Mesendoderm (in vitro differentiated cells): Measurements from ENCODE around the gene TCF12.

Source experiments
- DNase-seq: peaks from one replicate; pipeline ENCODE4 v3.0.0; 2013
- H2AK5ac ChIP-seq: 2 replicates; pipeline ENCODE4 v1.6.1; 2013; ENCODE audit warnings: low read length, inconsistent platforms
- H2BK120ac ChIP-seq: 2 replicates; pipeline ENCODE4 v1.6.1; 2013; ENCODE audit warnings: low read depth, mild to moderate bottlenecking, low read length, moderate library complexity, mixed read lengths
- H2BK15ac ChIP-seq: replicated peaks from 2 replicates; pipeline ENCODE4 v1.6.1; 2013; ENCODE audit warnings: low read depth, mild to moderate bottlenecking, moderate library complexity
- H2BK5ac ChIP-seq: 2 replicates; pipeline ENCODE4 v1.6.1; 2013; ENCODE audit warnings: low read length, inconsistent platforms
- H3K18ac ChIP-seq: 2 replicates; pipeline ENCODE4 v1.6.1; 2013; ENCODE audit warnings: mild to moderate bottlenecking, low read length, mixed read lengths
- H3K23ac ChIP-seq: one replicate; pipeline ENCODE4 v1.6.1; 2013; ENCODE audit warnings: low read length
- H3K27ac ChIP-seq: 2 replicates; pipeline ENCODE4 v1.5.1; 2013; ENCODE audit warnings: low read depth, mild to moderate bottlenecking, inconsistent platforms, low read length, moderate library complexity
- H3K27me3 ChIP-seq: 2 replicates; pipeline ENCODE4 v1.6.1; 2013; ENCODE audit warnings: low read length, control low read depth, mild to moderate bottlenecking, inconsistent platforms; ENCODE audit not compliant: insufficient read depth, poor library complexity
- H3K36me3 ChIP-seq: 2 replicates; pipeline ENCODE4 v1.6.1; 2013; ENCODE audit warnings: low read length, inconsistent platforms; ENCODE audit not compliant: control insufficient read depth, insufficient read depth
- H3K4ac ChIP-seq: one replicate; pipeline ENCODE4 v1.6.1; 2013; ENCODE audit warnings: low read depth, mild to moderate bottlenecking, low read length, moderate library complexity
- H3K4me1 ChIP-seq: 2 replicates; pipeline ENCODE4 v1.6.1; 2013; ENCODE audit warnings: low read depth, low read length, inconsistent platforms; ENCODE audit not compliant: control insufficient read depth
- H3K4me2 ChIP-seq: 2 replicates; pipeline ENCODE4 v1.6.1; 2013; ENCODE audit warnings: low read length
- H3K4me3 ChIP-seq: 2 replicates; pipeline ENCODE4 v1.5.1; 2013; ENCODE audit warnings: mild to moderate bottlenecking, low read length
- H3K56ac ChIP-seq: one replicate; pipeline ENCODE4 v1.6.1; 2013; ENCODE audit warnings: low read length
- H3K79me1 ChIP-seq: 2 replicates; pipeline ENCODE4 v1.6.1; 2013; ENCODE audit warnings: low read length, inconsistent platforms
- H3K79me2 ChIP-seq: 2 replicates; pipeline ENCODE4 v1.6.1; 2013; ENCODE audit warnings: mild to moderate bottlenecking, low read length; ENCODE audit not compliant: control insufficient read depth, insufficient read depth
- H3K9ac ChIP-seq: 2 replicates; pipeline ENCODE4 v1.6.1; 2013; ENCODE audit warnings: low read length, inconsistent platforms
- H4K5ac ChIP-seq: one replicate; pipeline ENCODE4 v1.6.1; 2013; ENCODE audit warnings: low read length
- H4K8ac ChIP-seq: one replicate; pipeline ENCODE4 v1.6.1; 2013; ENCODE audit warnings: low read depth, mild to moderate bottlenecking, control low read depth, low read length, moderate library complexity
- WGBS: extraction: QIAGEN DNeasy Blood & Tissue Kit; methylation state at CpG from one replicate; pipeline ENCODE4 v1.1.7; 2013; ENCODE audit warnings: low lambda C conversion rate, missing lambda C conversion rate; ENCODE audit not compliant: insufficient coverage; ENCODE audit errors: extremely low coverage; 5-methylcytosine and 5-hydroxymethylcytosine counted together

Gene TCF12

GRCh38 chr15:57015897-57016296 is 97.5 kb downstream of the TCF12 start:
- DNase-seq: peak; percentile 43
- WGBS: no CpG with 5 or more reads among the region's 2 CpGs

GRCh38 chr15:57017024-57017423 is 98.6 kb downstream of the TCF12 start:
- Histone ChIP-seq H2AK5ac (no peak overlapping the region), H3K36me3 (no peaks in the 10 kb centered on the region), H3K4me1 (no peaks in the 10 kb centered on the region), H2BK5ac (no peak overlapping the region), H4K5ac (no peak overlapping the region), H2BK15ac (no peak overlapping the region), H3K4me2 (no peak overlapping the region), H3K9ac (no peak overlapping the region), H3K4me3 (no peak overlapping the region), H3K27me3 (no peaks in the 10 kb centered on the region), H3K79me2 (peaks cover 27% of the 10 kb centered on the region), H3K27ac (no peak overlapping the region), H3K23ac (no peak overlapping the region), H4K8ac (no peak overlapping the region), H3K4ac (no peak overlapping the region), H3K56ac (no peak overlapping the region), H2BK120ac (no peak overlapping the region), H3K79me1 (peaks cover 23% of the 10 kb centered on the region), H3K18ac (no peak overlapping the region)
- peak; percentile 42 for DNase-seq
- WGBS: no CpG with 5 or more reads among the region's 3 CpGs

More at GRCh38 chr15:57015897-57016296, 97.5 kb downstream of the TCF12 start:
- Histone ChIP-seq H2BK120ac (no peak overlapping the region), H3K9ac (no peak overlapping the region), H3K18ac (no peak overlapping the region), H3K4me3 (no peak overlapping the region), H3K79me1 (peaks cover 22% of the 10 kb centered on the region), H2AK5ac (no peak overlapping the region), H3K36me3 (no peaks in the 10 kb centered on the region), H2BK5ac (no peak overlapping the region), H3K23ac (no peak overlapping the region), H3K56ac (no peak overlapping the region), H3K4me1 (no peaks in the 10 kb centered on the region), H3K27me3 (no peaks in the 10 kb centered on the region), H4K5ac (no peak overlapping the region), H4K8ac (no peak overlapping the region), H2BK15ac (no peak overlapping the region), H3K27ac (no peak overlapping the region), H3K4ac (no peak overlapping the region), H3K79me2 (peaks cover 24% of the 10 kb centered on the region), H3K4me2 (no peak overlapping the region)

- no CpG with 5 or more reads among the region's 4 CpGs for WGBS
- H2BK120ac ChIP-seq: no peak overlapping the region
Observed at GRCh38 chr15:57018151-57018550, 99.7 kb downstream of the TCF12 start.

GRCh38 chr15:57019496-57020160 is 101.2 kb downstream of the TCF12 start:
- no peak for DNase-seq
- no peak overlapping the region for H4K5ac ChIP-seq
- no peak overlapping the region for H3K56ac ChIP-seq
- H2BK120ac ChIP-seq: no peak overlapping the region
- H4K8ac ChIP-seq: no peak overlapping the region
- no peak overlapping the region for H3K4me2 ChIP-seq
- H3K27ac ChIP-seq: no peak overlapping the region
- H3K18ac ChIP-seq: no peak overlapping the region
- peaks cover 28% of the 10 kb centered on the region for H3K79me2 ChIP-seq
- H3K9ac ChIP-seq: no peak overlapping the region
- no peak overlapping the region for H3K4ac ChIP-seq
- H3K4me3 ChIP-seq: no peak overlapping the region
- no peak overlapping the region for H2AK5ac ChIP-seq
- H3K4me1 ChIP-seq: peaks cover under 1% of the 10 kb centered on the region
- H2BK15ac ChIP-seq: no peak overlapping the region
- no peaks in the 10 kb centered on the region for H3K36me3 ChIP-seq
- H3K79me1 ChIP-seq: peaks cover 17% of the 10 kb centered on the region
- H3K23ac ChIP-seq: no peak overlapping the region
- no peak overlapping the region for H2BK5ac ChIP-seq
- WGBS: no CpG with 5 or more reads among the region's 5 CpGs
- no peaks in the 10 kb centered on the region for H3K27me3 ChIP-seq

More at GRCh38 chr15:57018151-57018550, 99.7 kb downstream of the TCF12 start:
- H2AK5ac ChIP-seq: no peak overlapping the region
- peaks cover 19% of the 10 kb centered on the region for H3K79me1 ChIP-seq
- H3K4me3 ChIP-seq: no peak overlapping the region
- DNase-seq: no peak
- H4K8ac ChIP-seq: no peak overlapping the region
- no peaks in the 10 kb centered on the region for H3K27me3 ChIP-seq
- H3K4me2 ChIP-seq: no peak overlapping the region
- no peak overlapping the region for H3K27ac ChIP-seq
- H4K5ac ChIP-seq: no peak overlapping the region
- H3K36me3 ChIP-seq: no peaks in the 10 kb centered on the region
- no peak overlapping the region for H2BK5ac ChIP-seq
- H3K56ac ChIP-seq: no peak overlapping the region
- H3K23ac ChIP-seq: no peak overlapping the region
- no peaks in the 10 kb centered on the region for H3K4me1 ChIP-seq
- H3K4ac ChIP-seq: no peak overlapping the region
- no peak overlapping the region for H3K9ac ChIP-seq
- no peak overlapping the region for H2BK15ac ChIP-seq
- peaks cover 26% of the 10 kb centered on the region for H3K79me2 ChIP-seq
- H3K18ac ChIP-seq: no peak overlapping the region

- Histone ChIP-seq H3K79me1 (peaks cover 14% of the 10 kb centered on the region), H2BK5ac (no peak overlapping the region), H2AK5ac (no peak overlapping the region), H3K4me1 (peaks cover 2% of the 10 kb centered on the region), H2BK120ac (no peak overlapping the region), H4K5ac (no peak overlapping the region), H3K23ac (no peak overlapping the region), H2BK15ac (no peak overlapping the region), H3K4ac (no peak overlapping the region), H3K36me3 (no peaks in the 10 kb centered on the region), H3K79me2 (peaks cover 29% of the 10 kb centered on the region), H4K8ac (no peak overlapping the region), H3K4me3 (no peak overlapping the region), H3K27me3 (no peaks in the 10 kb centered on the region), H3K27ac (no peak overlapping the region), H3K56ac (no peak overlapping the region), H3K4me2 (no peak overlapping the region), H3K9ac (no peak overlapping the region), H3K18ac (no peak overlapping the region)
- DNase-seq: no peak
- no CpG with 5 or more reads among the region's 10 CpGs for WGBS
Observed at GRCh38 chr15:57025264-57025926, 107.0 kb downstream of the TCF12 start.
